ENCODE measurements around the gene ITGA3. TPM values are rescaled to one million over a fixed set of nuclear protein-coding genes. Genes with fewer than 3 reads are reported as not detected.

The ITGA3 gene
- polyA plus RNA-seq, 1 experiment: 39.9 TPM

GRCh38 chr17:50114401-50114800 is 58.5 kb downstream of the ITGA3 start:
- ChIA-PET POLR2A (interaction anchor here (0.5 to 0.9 kb wide), 2 partner anchors 22 to 64 kb away, joined by 3 to 11 read pairs; no protein-coding TSS in a partner anchor), CTCF (interaction anchor here (0.7 to 2.1 kb wide), 14 partner anchors 10 to 283 kb away, joined by 3 to 13 read pairs (median 4); partner anchors contain the start of gene LRRC59)
- H3K4me3 ChIP-seq (ENCODE audit: low read depth, low read length): no peak overlapping the region

GRCh38 chr17:50114849-50115357 is 59.0 kb downstream of the ITGA3 start:
- CTCF ChIA-PET: interaction anchor here (0.7 to 2.1 kb wide), 16 partner anchors 11 to 282 kb away, joined by 3 to 13 read pairs (median 4); partner anchors contain the start of gene LRRC59
- Histone ChIP-seq H3K27ac (ENCODE audit: low read depth, low read length) (no peak overlapping the region), H3K4me3 (ENCODE audit: low read depth, low read length) (no peak overlapping the region), H3K27me3 (ENCODE audit: control insufficient read depth, insufficient read depth, low read length) (peaks cover 3% of the 10 kb centered on the region), H3K9me3 (ENCODE audit: control insufficient read depth, insufficient read depth, low read length) (no peaks in the 10 kb centered on the region; the same call in 1 of the 2 replicates)
- no peak for DNase-seq (ENCODE audit: low read depth, low spot score)
- TF ChIP-seq CTCF (IDR thresholded peaks at IDR 0.05; ENCODE audit: low read depth, low read length): peak; percentile 76
- POLR2A ChIA-PET: interaction anchor here (0.5 to 0.9 kb wide), 2 partner anchors 22 to 63 kb away, joined by 3 to 11 read pairs; no protein-coding TSS in a partner anchor

More at GRCh38 chr17:50114401-50114800, 58.5 kb downstream of the ITGA3 start:
- DNase-seq (ENCODE audit: low read depth, low spot score): no peak
- no peak for TF ChIP-seq CTCF (IDR thresholded peaks at IDR 0.05; ENCODE audit: low read depth, low read length)
- Histone ChIP-seq H3K27ac (ENCODE audit: low read depth, low read length) (no peak overlapping the region), H3K27me3 (ENCODE audit: control insufficient read depth, insufficient read depth, low read length) (peaks cover 3% of the 10 kb centered on the region), H3K9me3 (ENCODE audit: control insufficient read depth, insufficient read depth, low read length) (no peaks in the 10 kb centered on the region; the same call in 1 of the 2 replicates)

- DNase-seq (ENCODE audit: low read depth, low spot score): no peak
- ChIA-PET POLR2A (no interaction called here), CTCF (interaction anchor here (0.7 to 2.1 kb wide), 8 partner anchors 11 to 178 kb away, joined by 3 to 13 read pairs (median 4); no protein-coding TSS in a partner anchor)
- peaks cover 3% of the 10 kb centered on the region for H3K27me3 ChIP-seq (ENCODE audit: control insufficient read depth, insufficient read depth, low read length)
- TF ChIP-seq CTCF (IDR thresholded peaks at IDR 0.05; ENCODE audit: low read depth, low read length): no peak
- H3K27ac ChIP-seq (ENCODE audit: low read depth, low read length): no peak overlapping the region
- no peaks in the 10 kb centered on the region; the same call in 1 of the 2 replicates for H3K9me3 ChIP-seq (ENCODE audit: control insufficient read depth, insufficient read depth, low read length)
- no peak overlapping the region for H3K4me3 ChIP-seq (ENCODE audit: low read depth, low read length)
These were observed 59.8 kb downstream of the ITGA3 start for GRCh38 chr17:50115756-50116155.

- H3K4me3 ChIP-seq (ENCODE audit: low read depth, low read length): no peak overlapping the region
- no peaks in the 10 kb centered on the region; the same call in 1 of the 2 replicates for H3K9me3 ChIP-seq (ENCODE audit: control insufficient read depth, insufficient read depth, low read length)
- DNase-seq (ENCODE audit: low read depth, low spot score): no peak
- TF ChIP-seq CTCF (IDR thresholded peaks at IDR 0.05; ENCODE audit: low read depth, low read length): peak; percentile 58
- H3K27ac ChIP-seq (ENCODE audit: low read depth, low read length): no peak overlapping the region
- ChIA-PET POLR2A (interaction anchor here (1.2 kb wide), 1 partner anchor 10 kb away, joined by 3 read pairs; no protein-coding TSS in a partner anchor), CTCF (interaction anchor here (0.6 to 3.3 kb wide), 11 partner anchors 9 to 247 kb away, joined by 3 to 19 read pairs (median 3); no protein-coding TSS in a partner anchor)
- peaks cover 3% of the 10 kb centered on the region for H3K27me3 ChIP-seq (ENCODE audit: control insufficient read depth, insufficient read depth, low read length)
These were observed 61.5 kb downstream of the ITGA3 start for GRCh38 chr17:50117202-50118051.
